Neuronal stem cell (in vitro differentiated cells): ENCODE measurements around the gene AGAP1.

Source experiments
- DNase-seq: peaks from one replicate; pipeline ENCODE4 v3.0.0-alpha.2; 2013; ENCODE audit warnings: low spot score
- H2AFZ ChIP-seq: one replicate; pipeline ENCODE4 v1.6.1; 2013; ENCODE audit warnings: mild to moderate bottlenecking, low read length, inconsistent platforms
- H2AK5ac ChIP-seq: 2 replicates; pipeline ENCODE4 v1.6.1; 2013; ENCODE audit warnings: low read depth, mild to moderate bottlenecking, inconsistent platforms, low read length, moderate library complexity, mixed read lengths
- H2BK120ac ChIP-seq: 2 replicates; pipeline ENCODE4 v1.6.1; 2013; ENCODE audit warnings: low read depth, mild to moderate bottlenecking, inconsistent platforms, low read length, moderate library complexity, mixed read lengths
- H2BK12ac ChIP-seq: one replicate; pipeline ENCODE4 v1.6.1; 2013; ENCODE audit warnings: low read length, inconsistent platforms
- H2BK15ac ChIP-seq: 2 replicates; pipeline ENCODE4 v1.6.1; 2013; ENCODE audit warnings: mild to moderate bottlenecking, low read length, inconsistent platforms, mixed read lengths
- H2BK5ac ChIP-seq: one replicate; pipeline ENCODE4 v1.6.1; 2013; ENCODE audit warnings: inconsistent platforms, mild to moderate bottlenecking, low read length, moderate library complexity
- H3K14ac ChIP-seq: one replicate; pipeline ENCODE4 v1.6.1; 2013; ENCODE audit warnings: low read length, inconsistent platforms
- H3K18ac ChIP-seq: 2 replicates; pipeline ENCODE4 v1.6.1; 2013; ENCODE audit warnings: low read length, inconsistent platforms
- H3K23ac ChIP-seq: 2 replicates; pipeline ENCODE4 v1.6.1; 2013; ENCODE audit warnings: low read depth, mild to moderate bottlenecking, mixed read lengths, low read length, inconsistent platforms; ENCODE audit not compliant: poor library complexity
- H3K27ac ChIP-seq: replicated peaks from 3 replicates; pipeline ENCODE4 v1.5.1; 2013; ENCODE audit warnings: low read length, inconsistent platforms
- H3K27me3 ChIP-seq, 3 experiments: 2 replicates each; pipeline ENCODE4 v1.6.1; 2013; ENCODE audit warnings: low read length in 3 of 3, mild to moderate bottlenecking in 2 of 3, inconsistent platforms in 1 of 3, low read depth in 1 of 3, mixed read lengths in 1 of 3, moderate library complexity in 1 of 3; ENCODE audit not compliant: control insufficient read depth in 3 of 3, insufficient read depth in 3 of 3
- H3K36me3 ChIP-seq, 2 donors: replicated peaks in 1 of 2; 2 replicates each; pipeline ENCODE4 v1.6.1; 2013; ENCODE audit warnings: low read length in 2 of 2; ENCODE audit not compliant: control insufficient read depth in 2 of 2, insufficient read depth in 2 of 2
- H3K4ac ChIP-seq: 2 replicates; pipeline ENCODE4 v1.6.1; 2013; ENCODE audit warnings: inconsistent platforms, mild to moderate bottlenecking, low read length, moderate library complexity
- H3K4me1 ChIP-seq, 2 donors: 1 replicate in 1 of 2; 2 replicates in 1 of 2; pipeline ENCODE4 v1.6.1; 2013; ENCODE audit warnings: low read length in 2 of 2, low read depth in 1 of 2; ENCODE audit not compliant: control insufficient read depth in 2 of 2, insufficient read depth in 1 of 2
- H3K4me2 ChIP-seq: one replicate; pipeline ENCODE4 v1.6.1; 2013; ENCODE audit warnings: mild to moderate bottlenecking, low read length, inconsistent platforms; ENCODE audit not compliant: insufficient read depth, poor library complexity, severe bottlenecking
- H3K4me3 ChIP-seq, 2 donors: 2 replicates each; pipeline ENCODE4 v1.5.1; 2013; ENCODE audit warnings: low read length in 2 of 2, mild to moderate bottlenecking in 2 of 2, inconsistent platforms in 1 of 2, moderate library complexity in 1 of 2
- H3K79me1 ChIP-seq: one replicate; pipeline ENCODE4 v1.6.1; 2013; ENCODE audit warnings: low read depth, mild to moderate bottlenecking, inconsistent platforms, low read length, moderate library complexity
- H3K9ac ChIP-seq: one replicate; pipeline ENCODE4 v1.6.1; 2013; ENCODE audit warnings: mild to moderate bottlenecking, low read depth, low read length, inconsistent platforms; ENCODE audit not compliant: poor library complexity
- H3K9me3 ChIP-seq, 2 donors: replicated peaks in 1 of 2; 2 replicates each; pipeline versions ENCODE3 to v1.6.1; 2013; ENCODE audit warnings: low read length in 2 of 2, mild to moderate bottlenecking in 2 of 2, inconsistent platforms in 1 of 2, low read depth in 1 of 2, mixed read lengths in 1 of 2, moderate library complexity in 1 of 2; ENCODE audit not compliant: control insufficient read depth in 2 of 2, insufficient read depth in 1 of 2
- H4K8ac ChIP-seq: one replicate; pipeline ENCODE4 v1.6.1; 2013; ENCODE audit warnings: low read depth, mild to moderate bottlenecking, inconsistent platforms, low read length, moderate library complexity
- H4K91ac ChIP-seq: one replicate; pipeline ENCODE4 v1.6.1; 2013; ENCODE audit warnings: low read length, low read depth, mild to moderate bottlenecking, inconsistent platforms; ENCODE audit not compliant: poor library complexity
- WGBS, 2 donors: extraction: QIAGEN DNeasy Blood & Tissue Kit; methylation state at CpG; one replicate each; pipeline ENCODE4 v1.1.7; 2013; ENCODE audit warnings: missing lambda C conversion rate in 2 of 2, mixed read lengths in 1 of 2; ENCODE audit not compliant: insufficient read length in 2 of 2, insufficient replicate concordance in 1 of 2; ENCODE audit errors: extremely low coverage in 2 of 2; 5-methylcytosine and 5-hydroxymethylcytosine counted together

Gene AGAP1

DNA sequence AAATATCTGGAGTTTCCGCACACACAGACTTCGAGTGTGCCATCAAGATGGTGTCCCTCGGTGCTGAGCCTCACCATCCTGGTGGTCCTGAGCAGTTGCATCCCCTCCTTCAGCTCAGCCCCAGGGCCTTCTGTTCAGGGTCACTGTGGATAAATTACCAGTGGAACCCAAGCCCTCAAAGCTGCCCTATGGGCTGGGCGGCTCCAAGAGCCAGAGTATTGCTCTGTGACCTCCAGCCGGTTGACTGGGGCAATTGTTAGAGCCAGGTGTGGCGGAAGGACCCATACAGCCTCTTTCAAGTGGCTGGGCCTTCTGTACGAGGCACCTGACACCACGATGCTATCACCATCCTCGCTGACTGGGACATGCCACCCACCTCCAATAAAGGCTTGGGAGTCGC is 458.9 kb downstream of the AGAP1 start:
- Histone ChIP-seq H3K4me2 (no peak overlapping the region), H3K9ac (no peak overlapping the region), H3K18ac (no peak overlapping the region), H3K4ac (no peak overlapping the region), H2BK120ac (no peak overlapping the region), H4K91ac (no peak overlapping the region), H4K8ac (no peak overlapping the region), H3K14ac (no peak overlapping the region), H3K36me3 (peaks cover 0 to 8% of the 10 kb centered on the region in 2 donors), H3K9me3 (no peaks in the 10 kb centered on the region), H3K27ac (no peak overlapping the region), H2AFZ (no peak overlapping the region), H3K27me3 (no peaks in the 10 kb centered on the region), H3K4me3 (no peak overlapping the region), H3K23ac (no peak overlapping the region), H3K79me1 (no peaks in the 10 kb centered on the region), H2BK5ac (no peak overlapping the region), H2BK12ac (no peak overlapping the region), H3K4me1 (peaks cover 5 to 22% of the 10 kb centered on the region in 2 donors), H2AK5ac (no peak overlapping the region), H2BK15ac (no peak overlapping the region)
- DNase-seq = no peak
- no CpG with 5 or more reads among the region's 10 CpGs for WGBS, 2 donors

GRCh38 chr2:235954281-235954680 is 460.4 kb downstream of the AGAP1 start:
- H2BK15ac ChIP-seq = no peak overlapping the region
- H3K4me2 ChIP-seq = no peak overlapping the region
- DNase-seq = no peak
- H2BK12ac ChIP-seq = no peak overlapping the region
- no peaks in the 10 kb centered on the region for H3K79me1 ChIP-seq
- no peak overlapping the region for H4K8ac ChIP-seq
- no peak overlapping the region for H3K4me3 ChIP-seq
- H3K4ac ChIP-seq = no peak overlapping the region
- H3K36me3 ChIP-seq = peaks cover 0 to 16% of the 10 kb centered on the region in 2 donors
- no peak overlapping the region for H2AFZ ChIP-seq
- H4K91ac ChIP-seq = no peak overlapping the region
- peak overlapping the region; percentile 45 for H3K9ac ChIP-seq
- no peak overlapping the region for H2AK5ac ChIP-seq
- no peak overlapping the region for H2BK5ac ChIP-seq
- no peaks in the 10 kb centered on the region for H3K9me3 ChIP-seq
- H3K4me1 ChIP-seq = peaks cover 8 to 22% of the 10 kb centered on the region in 2 donors
- H3K27me3 ChIP-seq = no peaks in the 10 kb centered on the region
- H2BK120ac ChIP-seq = no peak overlapping the region
- no peak overlapping the region for H3K14ac ChIP-seq
- WGBS, 2 donors = no CpG with 5 or more reads among the region's 10 CpGs
- H3K27ac ChIP-seq = no peak overlapping the region
- H3K23ac ChIP-seq = no peak overlapping the region
- H3K18ac ChIP-seq = no peak overlapping the region

DNA sequence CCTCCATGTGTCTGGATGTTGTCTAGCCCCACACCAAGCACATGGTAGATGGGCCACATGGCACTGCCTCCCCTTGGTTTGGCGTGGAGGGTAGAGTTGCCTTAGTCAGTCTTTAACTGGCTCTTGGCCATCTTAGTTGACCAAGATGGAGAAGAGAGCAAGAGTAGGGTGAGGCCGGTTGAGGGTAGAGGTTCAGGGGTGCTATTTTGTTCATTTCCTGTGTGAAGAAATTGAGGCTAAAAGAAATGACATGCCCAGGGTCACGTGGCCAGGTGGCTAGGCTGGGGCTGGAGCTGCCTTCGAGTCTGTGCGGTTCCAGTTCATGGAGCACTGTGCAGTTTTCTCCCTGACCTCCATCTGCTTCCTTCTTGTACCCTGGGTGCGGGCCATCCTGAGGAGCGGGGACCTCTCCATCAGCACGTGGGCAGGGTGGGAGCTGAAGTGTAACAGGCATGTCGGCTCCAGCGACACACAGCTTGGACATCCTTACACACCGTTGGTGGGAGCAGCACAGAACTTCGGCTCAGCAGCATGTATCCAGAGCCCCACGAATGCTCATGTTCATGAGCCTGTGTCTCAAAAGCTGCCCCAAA is 461.1 kb downstream of the AGAP1 start:
- no peak overlapping the region for H2AFZ ChIP-seq
- no peak overlapping the region for H3K23ac ChIP-seq
- no peak for DNase-seq
- H3K27me3 ChIP-seq = no peaks in the 10 kb centered on the region
- no peak overlapping the region for H4K91ac ChIP-seq
- no CpG with 5 or more reads among the region's 13 CpGs for WGBS, 2 donors
- H2AK5ac ChIP-seq = no peak overlapping the region
- no peak overlapping the region for H3K27ac ChIP-seq
- no peak overlapping the region for H3K14ac ChIP-seq
- no peak overlapping the region for H3K4me3 ChIP-seq
- no peak overlapping the region for H2BK12ac ChIP-seq
- peaks cover 0 to 17% of the 10 kb centered on the region in 2 donors for H3K36me3 ChIP-seq
- no peak overlapping the region for H4K8ac ChIP-seq
- no peaks in the 10 kb centered on the region for H3K9me3 ChIP-seq
- H2BK15ac ChIP-seq = no peak overlapping the region
- H3K18ac ChIP-seq = no peak overlapping the region
- H3K4ac ChIP-seq = no peak overlapping the region
- H2BK5ac ChIP-seq = no peak overlapping the region
- peaks cover 6 to 19% of the 10 kb centered on the region in 2 donors for H3K4me1 ChIP-seq
- no peaks in the 10 kb centered on the region for H3K79me1 ChIP-seq
- no peak overlapping the region for H3K4me2 ChIP-seq
- H2BK120ac ChIP-seq = no peak overlapping the region
- no peak overlapping the region for H3K9ac ChIP-seq

GRCh38 chr2:235955664-235956063 is 461.8 kb downstream of the AGAP1 start:
- Histone ChIP-seq H3K9ac (no peak overlapping the region), H3K18ac (no peak overlapping the region), H2BK5ac (no peak overlapping the region), H2AFZ (no peak overlapping the region), H2BK12ac (no peak overlapping the region), H4K91ac (no peak overlapping the region), H3K79me1 (no peaks in the 10 kb centered on the region), H2BK120ac (no peak overlapping the region), H4K8ac (no peak overlapping the region), H2BK15ac (no peak overlapping the region), H3K4me1 (peaks cover 2 to 12% of the 10 kb centered on the region in 2 donors), H3K9me3 (no peaks in the 10 kb centered on the region), H3K23ac (no peak overlapping the region), H3K27me3 (no peaks in the 10 kb centered on the region), H3K4me2 (no peak overlapping the region), H3K14ac (no peak overlapping the region), H3K4ac (no peak overlapping the region), H3K4me3 (no peak overlapping the region), H3K27ac (no peak overlapping the region), H2AK5ac (no peak overlapping the region), H3K36me3 (peaks cover 0 to 20% of the 10 kb centered on the region in 2 donors)
- no peak for DNase-seq
- no CpG with 5 or more reads among the region's 4 CpGs for WGBS, 2 donors
